AG09309 (cell line): ENCODE results near the gene WDR62.
A peak's percentile ranks its signal among the peaks of the same experiment; 100 is the strongest.

Source experiments
- DNase-seq: peaks from one replicate; pipeline ENCODE4 v3.0.0-alpha.2; 2010; ENCODE audit warnings: low read depth
- H3K4me3 ChIP-seq: 2 replicates; pipeline ENCODE4 v1.5.1; 2011; ENCODE audit warnings: mild to moderate bottlenecking, low read depth, low read length, moderate library complexity; ENCODE audit not compliant: control insufficient read depth
- TF ChIP-seq, protein P1 (sequence below): IDR thresholded peaks from 2 replicates; pipeline ENCODE4 v1.5.1; 2011; ENCODE audit warnings: mild to moderate bottlenecking, low read depth, low read length, inconsistent platforms; ENCODE audit not compliant: insufficient read depth, control insufficient read depth; ENCODE audit errors: missing control alignments

WDR62 gene

DNA sequence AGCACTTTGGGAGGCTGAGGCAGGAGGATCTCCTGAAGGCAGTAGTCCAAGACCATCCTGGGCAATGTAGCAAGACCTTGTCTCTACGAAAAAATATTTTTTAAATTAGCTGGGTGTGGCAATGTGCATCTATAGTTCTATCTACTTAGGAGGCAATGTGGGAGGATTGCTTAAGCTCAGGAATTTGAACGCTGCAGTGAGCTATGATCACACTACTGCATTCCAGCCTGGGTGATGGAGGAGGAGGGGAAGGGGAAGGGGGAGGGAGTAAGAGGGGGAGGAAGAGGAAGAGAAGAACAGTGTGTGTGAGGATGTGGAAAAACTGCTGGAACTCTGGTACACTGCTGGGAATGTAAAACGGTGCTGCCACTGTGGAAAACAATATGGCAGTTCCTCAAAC lies 12.9 kb upstream of the WDR62 start:
- peak; percentile 77 for DNase-seq
- no peak overlapping the region for H3K4me3 ChIP-seq
- TF ChIP-seq, protein P1, sequence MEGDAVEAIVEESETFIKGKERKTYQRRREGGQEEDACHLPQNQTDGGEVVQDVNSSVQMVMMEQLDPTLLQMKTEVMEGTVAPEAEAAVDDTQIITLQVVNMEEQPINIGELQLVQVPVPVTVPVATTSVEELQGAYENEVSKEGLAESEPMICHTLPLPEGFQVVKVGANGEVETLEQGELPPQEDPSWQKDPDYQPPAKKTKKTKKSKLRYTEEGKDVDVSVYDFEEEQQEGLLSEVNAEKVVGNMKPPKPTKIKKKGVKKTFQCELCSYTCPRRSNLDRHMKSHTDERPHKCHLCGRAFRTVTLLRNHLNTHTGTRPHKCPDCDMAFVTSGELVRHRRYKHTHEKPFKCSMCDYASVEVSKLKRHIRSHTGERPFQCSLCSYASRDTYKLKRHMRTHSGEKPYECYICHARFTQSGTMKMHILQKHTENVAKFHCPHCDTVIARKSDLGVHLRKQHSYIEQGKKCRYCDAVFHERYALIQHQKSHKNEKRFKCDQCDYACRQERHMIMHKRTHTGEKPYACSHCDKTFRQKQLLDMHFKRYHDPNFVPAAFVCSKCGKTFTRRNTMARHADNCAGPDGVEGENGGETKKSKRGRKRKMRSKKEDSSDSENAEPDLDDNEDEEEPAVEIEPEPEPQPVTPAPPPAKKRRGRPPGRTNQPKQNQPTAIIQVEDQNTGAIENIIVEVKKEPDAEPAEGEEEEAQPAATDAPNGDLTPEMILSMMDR: no peak

GRCh38 chr19:36043952-36044351 lies 10.7 kb upstream of the WDR62 start:
- TF ChIP-seq, protein P1: no peak
- DNase-seq: no peak
- H3K4me3 ChIP-seq: no peak overlapping the region

DNA sequence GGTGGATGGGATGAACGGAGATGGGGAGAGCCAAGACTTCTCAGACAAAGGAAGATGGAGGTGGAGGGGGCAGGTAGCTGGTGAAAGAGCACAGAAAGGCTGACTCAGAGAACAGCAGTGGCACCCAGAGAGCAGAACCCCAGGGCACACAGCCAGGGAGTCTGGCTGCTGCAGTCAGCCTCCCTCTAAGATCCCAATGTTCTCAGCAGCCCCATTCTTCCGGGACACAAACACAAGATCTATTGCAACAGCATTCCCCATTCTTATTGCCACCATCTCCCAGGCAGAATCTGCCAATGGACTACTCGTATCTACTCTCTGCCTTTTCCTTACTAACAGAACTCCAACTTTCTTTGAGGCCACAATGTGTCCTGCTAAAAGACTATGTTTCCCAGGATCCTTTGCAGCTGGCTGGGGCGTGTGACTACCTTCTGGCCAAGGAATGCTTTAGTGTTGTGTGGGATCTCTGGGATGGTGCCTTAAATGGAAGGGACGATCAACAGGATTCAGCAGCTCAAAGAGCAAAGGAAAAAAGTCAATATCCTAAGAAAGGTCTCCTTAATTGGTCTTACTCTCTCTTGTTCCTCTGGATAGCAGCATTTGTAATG lies 8.2 kb upstream of the WDR62 start:
- TF ChIP-seq, protein P1: no peak
- DNase-seq: no peak
- H3K4me3 ChIP-seq: no peak overlapping the region

GRCh38 chr19:36047835-36048234 lies 6.9 kb upstream of the WDR62 start:
- no peak for DNase-seq
- TF ChIP-seq, protein P1: no peak
- H3K4me3 ChIP-seq: no peak overlapping the region

DNA sequence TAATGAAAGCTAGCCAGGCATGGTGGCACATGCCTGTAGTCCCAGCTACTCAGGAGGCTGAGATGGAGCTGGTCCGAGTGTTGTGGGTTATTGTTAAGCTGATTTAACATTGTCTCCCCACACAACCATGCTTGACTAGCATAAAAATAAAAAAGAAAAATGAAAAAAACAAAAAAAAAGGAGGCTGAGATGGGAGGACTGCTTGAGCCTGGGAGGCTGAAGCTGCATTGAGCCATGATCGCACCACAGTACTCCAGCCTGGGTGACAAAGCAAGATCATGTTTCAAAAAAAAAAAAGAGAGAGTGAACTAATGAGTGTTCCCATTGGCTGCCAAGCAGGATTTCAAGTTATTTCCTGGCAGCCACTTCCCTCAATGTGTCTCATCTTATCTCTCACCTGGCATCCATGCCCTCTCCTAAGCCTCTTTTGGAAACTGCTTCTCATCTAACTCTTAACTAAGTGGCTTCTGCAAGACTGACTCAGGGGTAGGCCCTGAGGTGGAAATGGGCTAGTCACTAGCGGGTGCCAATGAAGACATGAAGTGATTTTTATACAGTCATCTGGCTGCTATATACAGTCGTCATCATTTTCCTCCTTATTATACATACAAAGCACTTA lies 5.5 kb upstream of the WDR62 start:
- DNase-seq: no peak
- TF ChIP-seq, protein P1: no peak
- H3K4me3 ChIP-seq: no peak overlapping the region

GRCh38 chr19:36051236-36051635 lies 3.5 kb upstream of the WDR62 start:
- DNase-seq: no peak
- no peak overlapping the region for H3K4me3 ChIP-seq
- TF ChIP-seq, protein P1: peak; percentile 31
